OCI-LY7 (cell line): ENCODE data around the gene PSMG4.
A peak's percentile ranks its signal among the peaks of the same experiment; 100 is the strongest.

Source experiments
- CTCF ChIP-seq: fragments of 200-600 bp; sonication (generic); conservative IDR thresholded peaks from 2 replicates; pipeline ENCODE4 v1.5.1; 2014; ENCODE audit warnings: mild to moderate bottlenecking, antibody characterized with exemption, low read length, moderate library complexity, mixed read lengths
- EZH2phosphoT487 ChIP-seq: fragments of 200-600 bp; sonication (generic); IDR thresholded peaks from 2 replicates; pipeline ENCODE4 v1.6.1; 2018; ENCODE audit warnings: low read depth, borderline replicate concordance, mild to moderate bottlenecking, mixed run types, antibody characterized with exemption, low read length, moderate library complexity, mixed read lengths

GRCh38 chr6:3226481-3227362 lies 32.0 kb upstream of the PSMG4 start:
- TF ChIP-seq CTCF, result no peak
- TF ChIP-seq EZH2phosphoT487, result peak; percentile 95
